HG03135 (cell line): ENCODE results near the gene DDIT4.

Experiments
- ATAC-seq: cut with Tn5 transposase; IDR thresholded peaks from one replicate; pipeline ENCODE4 v1.9.1; 2021; ENCODE audit warnings: mild to moderate bottlenecking, moderate library complexity; ENCODE audit not compliant: unreplicated experiment

DDIT4 gene

GRCh38 chr10:72248468-72249151, 25.1 kb upstream of the DDIT4 start:
- ATAC-seq = peak; percentile 83

GRCh38 chr10:72249176-72249862, 24.4 kb upstream of the DDIT4 start:
- ATAC-seq = peak; percentile 6

- no peak for ATAC-seq
Observed at GRCh38 chr10:72250666-72251065, 23.1 kb upstream of the DDIT4 start.

- ATAC-seq = no peak
Observed at GRCh38 chr10:72251635-72252034, 22.1 kb upstream of the DDIT4 start.

GRCh38 chr10:72252972-72253371, 20.8 kb upstream of the DDIT4 start:
- ATAC-seq = no peak

- no peak for ATAC-seq
Observed at GRCh38 chr10:72253578-72253977, 20.1 kb upstream of the DDIT4 start.

GRCh38 chr10:72254813-72255568, 18.7 kb upstream of the DDIT4 start:
- ATAC-seq = no peak

GRCh38 chr10:72255977-72256729, 17.6 kb upstream of the DDIT4 start:
- ATAC-seq = no peak

- ATAC-seq = no peak
Observed at GRCh38 chr10:72257051-72257892, 16.5 kb upstream of the DDIT4 start.

- ATAC-seq = no peak
Observed at GRCh38 chr10:72258617-72259016, 15.1 kb upstream of the DDIT4 start.

GRCh38 chr10:72259491-72260238, 14.1 kb upstream of the DDIT4 start:
- ATAC-seq = no peak

GRCh38 chr10:72260239-72260975, 13.3 kb upstream of the DDIT4 start:
- peak; percentile 50 for ATAC-seq

- peak; percentile 40 for ATAC-seq
Observed at GRCh38 chr10:72260976-72261783, 12.5 kb upstream of the DDIT4 start.

- ATAC-seq = peak; percentile 19
Observed at GRCh38 chr10:72261784-72262404, 11.8 kb upstream of the DDIT4 start.

- ATAC-seq = no peak
Observed at GRCh38 chr10:72263613-72264241, 10.0 kb upstream of the DDIT4 start.

GRCh38 chr10:72264536-72264935, 9.2 kb upstream of the DDIT4 start:
- no peak for ATAC-seq

- no peak for ATAC-seq
Observed at GRCh38 chr10:72265508-72265907, 8.2 kb upstream of the DDIT4 start.
